ENCODE results near the gene MFAP4. TPM values are rescaled to one million over a fixed set of nuclear protein-coding genes. Genes with fewer than 3 reads are reported as not detected.

The MFAP4 gene
- total RNA-seq, 1 experiment from 2014 or later = not detected

- Histone ChIP-seq H3K9ac (ENCODE audit: low read length) (no peak overlapping the region), H3K9me3 (ENCODE audit: low read length) (no peaks in the 10 kb centered on the region), H3K79me2 (ENCODE audit: low read length) (peaks cover 9% of the 10 kb centered on the region; the same call in 1 of the 2 replicates), H3K4me2 (ENCODE audit: low read length) (no peak overlapping the region), H3K4me3 (ENCODE audit: low read length) (no peak overlapping the region), H3K4me1 (ENCODE audit: insufficient read depth, low read length) (peaks cover 11% of the 10 kb centered on the region; the same call in 1 of the 2 replicates), H3F3A (ENCODE audit: low read length, unreplicated experiment) (no peaks in the 10 kb centered on the region), H3K36me3 (ENCODE audit: low read depth, low read length) (no peaks in the 10 kb centered on the region), H2AFZ (ENCODE audit: low read length) (no peak overlapping the region), H3K27me3 (ENCODE audit: low read length) (no peaks in the 10 kb centered on the region), H4K20me1 (ENCODE audit: low read length) (no peaks in the 10 kb centered on the region), H3K27ac (ENCODE audit: low read length) (no peak overlapping the region), H3K9me2 (replicated peaks; ENCODE audit: low read length) (no peaks in the 10 kb centered on the region)
- no peak for TF ChIP-seq CTCF (conservative IDR thresholded peaks at IDR 0.05; ENCODE audit: low read depth, low read length)
- no peak for TF ChIP-seq EZH2phosphoT487 (IDR thresholded peaks at IDR 0.05; ENCODE audit: borderline replicate concordance, low read length)
- TF ChIP-seq EZH2 (IDR thresholded peaks at IDR 0.05; ENCODE audit: low read length, unreplicated experiment) = no peak
- ATAC-seq (no peak), DNase-seq (no peak)
- intact Hi-C loops (cut with micrococcal nuclease) = no loop called here
- BruUV-seq (replicated peaks) = no TSS peak
- ChIA-PET CTCF (no interaction called here), POLR2A (ENCODE audit: unreplicated experiment) (no interaction called here)
Observed at GRCh38 chr17:19372866-19373504, 14.0 kb downstream of the MFAP4 start.

- ChIA-PET CTCF (no interaction called here), POLR2A (ENCODE audit: unreplicated experiment) (no interaction called here)
- Histone ChIP-seq H3K79me2 (ENCODE audit: low read length) (peaks cover 9% of the 10 kb centered on the region; the same call in 1 of the 2 replicates), H3K4me2 (ENCODE audit: low read length) (no peak overlapping the region), H2AFZ (ENCODE audit: low read length) (no peak overlapping the region), H4K20me1 (ENCODE audit: low read length) (no peaks in the 10 kb centered on the region), H3K9ac (ENCODE audit: low read length) (no peak overlapping the region), H3K4me3 (ENCODE audit: low read length) (no peak overlapping the region), H3K9me3 (ENCODE audit: low read length) (no peaks in the 10 kb centered on the region), H3K27me3 (ENCODE audit: low read length) (no peaks in the 10 kb centered on the region), H3F3A (ENCODE audit: low read length, unreplicated experiment) (no peaks in the 10 kb centered on the region), H3K9me2 (replicated peaks; ENCODE audit: low read length) (no peaks in the 10 kb centered on the region), H3K36me3 (ENCODE audit: low read depth, low read length) (no peaks in the 10 kb centered on the region), H3K4me1 (ENCODE audit: insufficient read depth, low read length) (peaks cover 11% of the 10 kb centered on the region; the same call in 1 of the 2 replicates), H3K27ac (ENCODE audit: low read length) (no peak overlapping the region)
- no TSS peak for BruUV-seq (replicated peaks)
- intact Hi-C loops (cut with micrococcal nuclease) = no loop called here
- no peak for ATAC-seq
- TF ChIP-seq EZH2 (IDR thresholded peaks at IDR 0.05; ENCODE audit: low read length, unreplicated experiment) = no peak
- no peak for TF ChIP-seq CTCF (conservative IDR thresholded peaks at IDR 0.05; ENCODE audit: low read depth, low read length)
- no peak for TF ChIP-seq EZH2phosphoT487 (IDR thresholded peaks at IDR 0.05; ENCODE audit: borderline replicate concordance, low read length)
- no peak for DNase-seq
Observed at GRCh38 chr17:19372439-19372838, 14.6 kb downstream of the MFAP4 start.

- intact Hi-C loops (cut with micrococcal nuclease) = no loop called here
- TF ChIP-seq CTCF (conservative IDR thresholded peaks at IDR 0.05; ENCODE audit: low read depth, low read length) = no peak
- no peak for TF ChIP-seq EZH2phosphoT487 (IDR thresholded peaks at IDR 0.05; ENCODE audit: borderline replicate concordance, low read length)
- no peak for TF ChIP-seq EZH2 (IDR thresholded peaks at IDR 0.05; ENCODE audit: low read length, unreplicated experiment)
Observed at GRCh38 chr17:19372011-19372370, 15.0 kb downstream of the MFAP4 start.

More at GRCh38 chr17:19372011-19372370, 15.0 kb downstream of the MFAP4 start:
- no peak overlapping the region for H3K9ac ChIP-seq (ENCODE audit: low read length)
- POLR2A ChIA-PET (ENCODE audit: unreplicated experiment) = no interaction called here
- no peaks in the 10 kb centered on the region for H3F3A ChIP-seq (ENCODE audit: low read length, unreplicated experiment)
- H3K36me3 ChIP-seq (ENCODE audit: low read depth, low read length) = no peaks in the 10 kb centered on the region
- H4K20me1 ChIP-seq (ENCODE audit: low read length) = no peaks in the 10 kb centered on the region
- H3K4me2 ChIP-seq (ENCODE audit: low read length) = no peak overlapping the region
- H3K79me2 ChIP-seq (ENCODE audit: low read length) = peaks cover 9% of the 10 kb centered on the region; the same call in 1 of the 2 replicates
- CTCF ChIA-PET = no interaction called here
- H3K27me3 ChIP-seq (ENCODE audit: low read length) = no peaks in the 10 kb centered on the region
- H3K4me3 ChIP-seq (ENCODE audit: low read length) = no peak overlapping the region
- no peak overlapping the region for H3K27ac ChIP-seq (ENCODE audit: low read length)
- no TSS peak for BruUV-seq (replicated peaks)
- H3K4me1 ChIP-seq (ENCODE audit: insufficient read depth, low read length) = peaks cover 9% of the 10 kb centered on the region; the same call in 1 of the 2 replicates
- no peaks in the 10 kb centered on the region for H3K9me2 ChIP-seq (replicated peaks; ENCODE audit: low read length)
- no peaks in the 10 kb centered on the region for H3K9me3 ChIP-seq (ENCODE audit: low read length)
- no peak overlapping the region for H2AFZ ChIP-seq (ENCODE audit: low read length)
- ATAC-seq = no peak
- no peak for DNase-seq
